ENCODE results near the gene ELP4. TPM values are rescaled to one million over a fixed set of nuclear protein-coding genes. Genes with fewer than 3 reads are reported as not detected.

ELP4 gene
- total RNA-seq, 1 donor from 2014 or later: 147 TPM

- Histone ChIP-seq H3K36me3 (no peaks in the 10 kb centered on the region), H3K4me1 (no peaks in the 10 kb centered on the region), H3K79me2 (ENCODE audit: low read depth) (peaks cover 3% of the 10 kb centered on the region), H3K4me3 (no peak overlapping the region), H3K4me2 (no peak overlapping the region), H3F3A (ENCODE audit: low read depth) (peaks cover 3% of the 10 kb centered on the region), H2AFZ (replicated peaks) (no peak overlapping the region), H4K20me1 (ENCODE audit: low read depth) (no peaks in the 10 kb centered on the region), H3K9me3 (ENCODE audit: low read depth) (no peaks in the 10 kb centered on the region), H3K27me3 (no peaks in the 10 kb centered on the region), H3K27ac (no peak overlapping the region), H3K9ac (no peak overlapping the region)
- H3K4me1 Mint-ChIP-seq: no peaks in the 10 kb centered on the region
- H3K36me3 Mint-ChIP-seq: no peaks in the 10 kb centered on the region
- no peaks in the 10 kb centered on the region for H3K9me3 Mint-ChIP-seq
- H3K27ac Mint-ChIP-seq: no peak overlapping the region
- no peak overlapping the region for H3K4me3 Mint-ChIP-seq
- TF ChIP-seq, protein P1, sequence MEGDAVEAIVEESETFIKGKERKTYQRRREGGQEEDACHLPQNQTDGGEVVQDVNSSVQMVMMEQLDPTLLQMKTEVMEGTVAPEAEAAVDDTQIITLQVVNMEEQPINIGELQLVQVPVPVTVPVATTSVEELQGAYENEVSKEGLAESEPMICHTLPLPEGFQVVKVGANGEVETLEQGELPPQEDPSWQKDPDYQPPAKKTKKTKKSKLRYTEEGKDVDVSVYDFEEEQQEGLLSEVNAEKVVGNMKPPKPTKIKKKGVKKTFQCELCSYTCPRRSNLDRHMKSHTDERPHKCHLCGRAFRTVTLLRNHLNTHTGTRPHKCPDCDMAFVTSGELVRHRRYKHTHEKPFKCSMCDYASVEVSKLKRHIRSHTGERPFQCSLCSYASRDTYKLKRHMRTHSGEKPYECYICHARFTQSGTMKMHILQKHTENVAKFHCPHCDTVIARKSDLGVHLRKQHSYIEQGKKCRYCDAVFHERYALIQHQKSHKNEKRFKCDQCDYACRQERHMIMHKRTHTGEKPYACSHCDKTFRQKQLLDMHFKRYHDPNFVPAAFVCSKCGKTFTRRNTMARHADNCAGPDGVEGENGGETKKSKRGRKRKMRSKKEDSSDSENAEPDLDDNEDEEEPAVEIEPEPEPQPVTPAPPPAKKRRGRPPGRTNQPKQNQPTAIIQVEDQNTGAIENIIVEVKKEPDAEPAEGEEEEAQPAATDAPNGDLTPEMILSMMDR (IDR thresholded peaks at IDR 0.05): no peak
- TF ChIP-seq EZH2phosphoT487 (IDR thresholded peaks at IDR 0.05): no peak
- no peak for TF ChIP-seq EZH2 (IDR thresholded peaks at IDR 0.05)
- no peaks in the 10 kb centered on the region for H3K27me3 Mint-ChIP-seq (ENCODE audit: insufficient read depth, low read depth)
- DNase-seq (ENCODE audit: low spot score): no peak
These were observed 178.3 kb downstream of the ELP4 start for GRCh38 chr11:31687861-31688260.

GRCh38 chr11:31689559-31689958 lies 180.0 kb downstream of the ELP4 start:
- H3K79me2 ChIP-seq (ENCODE audit: low read depth): peaks cover 6% of the 10 kb centered on the region
- H3K9ac ChIP-seq: no peak overlapping the region
- no peak for DNase-seq (ENCODE audit: low spot score)
- H3K9me3 ChIP-seq (ENCODE audit: low read depth): peaks cover 6% of the 10 kb centered on the region
- H4K20me1 ChIP-seq (ENCODE audit: low read depth): no peaks in the 10 kb centered on the region
- H3K27ac ChIP-seq: no peak overlapping the region
- peaks cover 3% of the 10 kb centered on the region for H3F3A ChIP-seq (ENCODE audit: low read depth)
- no peaks in the 10 kb centered on the region for H3K4me1 Mint-ChIP-seq
- no peak overlapping the region for H3K4me3 ChIP-seq
- H3K27me3 ChIP-seq: no peaks in the 10 kb centered on the region
- H3K36me3 ChIP-seq: no peaks in the 10 kb centered on the region
- no peak overlapping the region for H2AFZ ChIP-seq (replicated peaks)
- no peaks in the 10 kb centered on the region for H3K27me3 Mint-ChIP-seq (ENCODE audit: insufficient read depth, low read depth)
- H3K27ac Mint-ChIP-seq: no peak overlapping the region
- no peak overlapping the region for H3K4me2 ChIP-seq
- no peak overlapping the region for H3K4me3 Mint-ChIP-seq
- H3K36me3 Mint-ChIP-seq: peaks cover 8% of the 10 kb centered on the region
- no peaks in the 10 kb centered on the region for H3K4me1 ChIP-seq
- peaks cover 11% of the 10 kb centered on the region for H3K9me3 Mint-ChIP-seq
- no peak for TF ChIP-seq EZH2 (IDR thresholded peaks at IDR 0.05)
- TF ChIP-seq, protein P1 (IDR thresholded peaks at IDR 0.05): no peak
- no peak for TF ChIP-seq EZH2phosphoT487 (IDR thresholded peaks at IDR 0.05)

- Mint-ChIP-seq H3K4me1 (no peaks in the 10 kb centered on the region), H3K27ac (no peak overlapping the region), H3K36me3 (peaks cover 10% of the 10 kb centered on the region), H3K4me3 (no peak overlapping the region), H3K27me3 (ENCODE audit: insufficient read depth, low read depth) (no peaks in the 10 kb centered on the region), H3K9me3 (peaks cover 16% of the 10 kb centered on the region)
- no peak overlapping the region for H2AFZ ChIP-seq (replicated peaks)
- no peaks in the 10 kb centered on the region for H3K27me3 ChIP-seq
- peaks cover 3% of the 10 kb centered on the region for H3F3A ChIP-seq (ENCODE audit: low read depth)
- H4K20me1 ChIP-seq (ENCODE audit: low read depth): no peaks in the 10 kb centered on the region
- no peak overlapping the region for H3K9ac ChIP-seq
- no peak overlapping the region for H3K4me2 ChIP-seq
- no peak overlapping the region for H3K4me3 ChIP-seq
- no peak overlapping the region for H3K27ac ChIP-seq
- no peak for DNase-seq (ENCODE audit: low spot score)
- no peaks in the 10 kb centered on the region for H3K36me3 ChIP-seq
- peaks cover 7% of the 10 kb centered on the region for H3K79me2 ChIP-seq (ENCODE audit: low read depth)
- no peaks in the 10 kb centered on the region for H3K4me1 ChIP-seq
- H3K9me3 ChIP-seq (ENCODE audit: low read depth): peaks cover 6% of the 10 kb centered on the region
- TF ChIP-seq EZH2phosphoT487 (IDR thresholded peaks at IDR 0.05) (no peak), EZH2 (IDR thresholded peaks at IDR 0.05) (no peak)
- TF ChIP-seq, protein P1 (IDR thresholded peaks at IDR 0.05): no peak
These were observed 180.5 kb downstream of the ELP4 start for GRCh38 chr11:31690041-31690440.

All from neural progenitor cell (in vitro differentiated cells).